Measurements from ENCODE around the gene GAREM1. TPM values are rescaled to one million over a fixed set of nuclear protein-coding genes. Genes with fewer than 3 reads are reported as not detected.

Gene GAREM1
- total RNA-seq, 1 experiment from 2014 or later: 10.2 TPM

- H2AFZ ChIP-seq: no peak overlapping the region
- no peaks in the 10 kb centered on the region; the same call in 1 of the 2 replicates for H3K9me2 ChIP-seq (ENCODE audit: insufficient read depth)
- no peak for DNase-seq
- H4K20me1 ChIP-seq (ENCODE audit: insufficient read depth): no peaks in the 10 kb centered on the region
- H3K36me3 ChIP-seq (ENCODE audit: low read depth): no peaks in the 10 kb centered on the region
- H3K27me3 ChIP-seq (ENCODE audit: insufficient read depth, low read depth): no peaks in the 10 kb centered on the region
- no peak for TF ChIP-seq CTCF (conservative IDR thresholded peaks at IDR 0.05)
- no peak for TF ChIP-seq EZH2 (IDR thresholded peaks at IDR 0.05; ENCODE audit: low read depth)
- H3K27ac ChIP-seq: no peak overlapping the region
- H3K4me2 ChIP-seq: no peak overlapping the region
- no TSS peak for BruUV-seq (replicated peaks)
- H3K79me2 ChIP-seq (ENCODE audit: low read depth): no peaks in the 10 kb centered on the region
- no peaks in the 10 kb centered on the region for H3K4me1 ChIP-seq (replicated peaks; ENCODE audit: insufficient read depth)
- no peaks in the 10 kb centered on the region for H3K9me3 ChIP-seq (ENCODE audit: insufficient read depth, low read depth)
- H3F3A ChIP-seq (ENCODE audit: insufficient read depth, low read depth): no peaks in the 10 kb centered on the region
- intact Hi-C loops (cut with micrococcal nuclease; ENCODE audit: unreplicated experiment): no loop called here
- ChIA-PET POLR2A (ENCODE audit: unreplicated experiment) (no interaction called here), CTCF (no interaction called here)
- no peak overlapping the region for H3K4me3 ChIP-seq
Measured at GRCh38 chr18:32267463-32267862, 203.2 kb downstream of the GAREM1 start.

DNA sequence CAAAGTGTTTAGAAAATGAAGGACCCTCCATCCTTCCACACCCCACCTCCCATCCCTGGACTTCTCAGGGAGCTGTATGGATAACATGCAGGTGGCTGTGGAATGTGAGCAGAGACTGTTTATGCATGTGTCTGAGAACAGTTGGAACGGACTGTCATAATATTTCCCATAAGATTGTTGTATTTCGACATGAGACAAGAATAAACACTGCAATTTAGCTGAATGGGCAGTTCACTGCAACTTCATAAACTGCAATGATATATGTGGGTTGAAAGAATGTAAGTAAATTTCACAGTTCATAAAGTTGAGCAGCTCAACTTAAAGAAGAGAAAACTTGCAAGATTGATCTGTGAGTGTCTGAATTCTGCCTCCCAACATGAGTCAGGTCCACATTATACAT is 206.3 kb downstream of the GAREM1 start:
- no peak overlapping the region for H3K4me3 ChIP-seq
- intact Hi-C loops (cut with micrococcal nuclease; ENCODE audit: unreplicated experiment): no loop called here
- CTCF ChIA-PET: no interaction called here
- no peaks in the 10 kb centered on the region for H4K20me1 ChIP-seq (ENCODE audit: insufficient read depth)
- H2AFZ ChIP-seq: no peak overlapping the region
- H3K4me1 ChIP-seq (replicated peaks; ENCODE audit: insufficient read depth): no peaks in the 10 kb centered on the region
- DNase-seq: no peak
- H3K36me3 ChIP-seq (ENCODE audit: low read depth): no peaks in the 10 kb centered on the region
- no peak overlapping the region for H3K4me2 ChIP-seq
- H3K27ac ChIP-seq: no peak overlapping the region
- POLR2A ChIA-PET (ENCODE audit: unreplicated experiment): no interaction called here
- no peaks in the 10 kb centered on the region for H3F3A ChIP-seq (ENCODE audit: insufficient read depth, low read depth)
- no peak for TF ChIP-seq EZH2 (IDR thresholded peaks at IDR 0.05; ENCODE audit: low read depth)
- H3K27me3 ChIP-seq (ENCODE audit: insufficient read depth, low read depth): no peaks in the 10 kb centered on the region
- no peaks in the 10 kb centered on the region for H3K9me3 ChIP-seq (ENCODE audit: insufficient read depth, low read depth)
- no peaks in the 10 kb centered on the region; the same call in 1 of the 2 replicates for H3K9me2 ChIP-seq (ENCODE audit: insufficient read depth)
- no TSS peak for BruUV-seq (replicated peaks)
- no peaks in the 10 kb centered on the region for H3K79me2 ChIP-seq (ENCODE audit: low read depth)

- TF ChIP-seq CTCF (conservative IDR thresholded peaks at IDR 0.05): no peak
- TF ChIP-seq EZH2 (IDR thresholded peaks at IDR 0.05; ENCODE audit: low read depth): no peak
- Histone ChIP-seq H3K27ac (no peak overlapping the region), H3K4me1 (replicated peaks; ENCODE audit: insufficient read depth) (no peaks in the 10 kb centered on the region), H3K4me2 (no peak overlapping the region), H3K27me3 (ENCODE audit: insufficient read depth, low read depth) (no peaks in the 10 kb centered on the region), H3K36me3 (ENCODE audit: low read depth) (no peaks in the 10 kb centered on the region), H3K9me3 (ENCODE audit: insufficient read depth, low read depth) (no peaks in the 10 kb centered on the region), H4K20me1 (ENCODE audit: insufficient read depth) (no peaks in the 10 kb centered on the region), H2AFZ (no peak overlapping the region), H3F3A (ENCODE audit: insufficient read depth, low read depth) (no peaks in the 10 kb centered on the region), H3K9me2 (ENCODE audit: insufficient read depth) (no peaks in the 10 kb centered on the region; the same call in 1 of the 2 replicates), H3K4me3 (no peak overlapping the region), H3K79me2 (ENCODE audit: low read depth) (no peaks in the 10 kb centered on the region)
- ChIA-PET CTCF (no interaction called here), POLR2A (ENCODE audit: unreplicated experiment) (no interaction called here)
- no TSS peak for BruUV-seq (replicated peaks)
- no peak for DNase-seq
- intact Hi-C loops (cut with micrococcal nuclease; ENCODE audit: unreplicated experiment): no loop called here
Measured at GRCh38 chr18:32262092-32262491, 208.6 kb downstream of the GAREM1 start.

- Histone ChIP-seq H2AFZ (no peak overlapping the region), H3K36me3 (ENCODE audit: low read depth) (no peaks in the 10 kb centered on the region), H3K4me1 (replicated peaks; ENCODE audit: insufficient read depth) (no peaks in the 10 kb centered on the region), H3K27me3 (ENCODE audit: insufficient read depth, low read depth) (no peaks in the 10 kb centered on the region), H3K9me3 (ENCODE audit: insufficient read depth, low read depth) (no peaks in the 10 kb centered on the region), H4K20me1 (ENCODE audit: insufficient read depth) (no peaks in the 10 kb centered on the region), H3K4me3 (no peak overlapping the region), H3F3A (ENCODE audit: insufficient read depth, low read depth) (no peaks in the 10 kb centered on the region), H3K9me2 (ENCODE audit: insufficient read depth) (no peaks in the 10 kb centered on the region), H3K79me2 (ENCODE audit: low read depth) (no peaks in the 10 kb centered on the region), H3K27ac (no peak overlapping the region), H3K4me2 (no peak overlapping the region)
- CTCF ChIA-PET: no interaction called here
- intact Hi-C loops (cut with micrococcal nuclease; ENCODE audit: unreplicated experiment): no loop called here
- no TSS peak for BruUV-seq (replicated peaks)
- POLR2A ChIA-PET (ENCODE audit: unreplicated experiment): no interaction called here
- TF ChIP-seq CTCF (conservative IDR thresholded peaks at IDR 0.05): no peak
- TF ChIP-seq EZH2 (IDR thresholded peaks at IDR 0.05; ENCODE audit: low read depth): no peak
- no peak for DNase-seq
Measured at GRCh38 chr18:32261003-32261402, 209.7 kb downstream of the GAREM1 start.

Data from PC-9 (cell line).